ENCODE measurements around the gene FBP2.

GRCh38 chr9:94528886-94529285 lies 64.7 kb downstream of the FBP2 start:
- TF ChIP-seq CTCF (IDR thresholded peaks at IDR 0.05; ENCODE audit: low read depth, low read length, poor library complexity, severe bottlenecking) = no peak
- no peak for TF ChIP-seq EZH2phosphoT487 (IDR thresholded peaks at IDR 0.05; ENCODE audit: borderline replicate concordance, low read length)

Data from DOHH2 (cell line).